IPS-18c (cell line): ENCODE results near the gene CBR3.

ENCODE experiments used
- H3K4me3 ChIP-seq: 2 replicates; pipeline ENCODE4 v1.7.0; 2013; ENCODE audit warnings: low read depth, mild to moderate bottlenecking, low read length, moderate library complexity; ENCODE audit not compliant: insufficient read depth
- H3K9me3 ChIP-seq: one replicate; pipeline ENCODE4 v1.6.1; 2013; ENCODE audit warnings: mild to moderate bottlenecking, low read length, moderate library complexity; ENCODE audit not compliant: control insufficient read depth, insufficient read depth

Gene CBR3

DNA sequence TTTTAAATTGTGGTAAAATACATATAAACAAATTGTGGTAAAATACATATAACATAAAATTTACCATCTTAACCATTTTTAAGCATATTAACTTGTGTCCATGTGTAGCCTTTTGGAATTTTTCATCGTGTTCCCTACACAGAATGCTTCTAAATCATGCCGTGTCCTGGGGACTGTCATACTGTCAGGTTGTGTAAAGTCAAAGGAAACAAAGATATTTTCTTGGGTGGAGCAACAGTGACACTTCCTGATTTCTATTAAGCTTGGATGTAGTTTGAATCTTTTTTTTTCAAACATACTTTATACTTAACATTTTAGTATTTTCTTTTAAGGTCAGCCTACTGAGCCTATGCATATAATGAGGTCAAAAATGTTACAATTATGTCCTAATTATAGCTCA lies 54.1 kb downstream of the CBR3 start:
- Histone ChIP-seq H3K4me3 (no peak overlapping the region), H3K9me3 (no peaks in the 10 kb centered on the region)

DNA sequence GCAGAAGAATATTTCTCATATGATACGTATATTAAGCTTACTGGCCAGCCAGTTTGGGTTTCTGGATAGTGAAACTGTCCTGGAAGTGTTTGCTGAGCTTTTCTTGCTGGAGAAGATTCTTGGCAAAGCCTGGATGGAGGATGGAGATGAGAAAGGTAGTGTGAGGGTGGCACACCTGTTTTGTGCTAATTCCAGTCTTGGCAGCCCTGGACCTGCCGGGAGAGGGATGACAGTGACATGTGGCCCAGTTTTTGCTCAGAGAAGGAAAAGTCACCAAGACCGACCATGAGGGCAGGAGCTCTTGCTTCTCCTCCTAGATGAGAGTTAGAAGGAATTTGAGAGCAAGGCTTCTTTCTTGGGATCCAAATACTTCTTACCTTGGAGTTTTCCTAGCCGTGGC lies 55.9 kb downstream of the CBR3 start:
- no peaks in the 10 kb centered on the region for H3K9me3 ChIP-seq

DNA sequence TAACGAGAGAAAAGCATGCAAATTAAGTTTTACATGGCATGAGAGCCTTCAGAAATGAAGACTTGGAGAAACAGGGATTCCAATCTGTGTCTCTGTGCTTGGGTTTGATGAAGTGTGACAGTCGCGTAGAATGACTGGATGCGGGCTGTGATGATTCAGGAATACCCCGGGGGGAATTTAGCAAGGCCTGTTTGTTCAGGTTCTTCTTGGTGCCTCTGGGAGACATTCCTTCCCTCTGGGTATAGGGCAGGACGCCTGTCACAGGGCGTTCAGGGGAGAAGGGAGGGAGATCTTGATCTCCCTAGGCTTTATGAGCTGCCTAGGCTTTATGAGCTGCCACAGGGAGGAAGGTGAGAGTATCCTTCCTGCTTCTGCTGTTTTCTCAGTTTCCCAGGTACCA lies 58.3 kb downstream of the CBR3 start:
- no peak overlapping the region for H3K4me3 ChIP-seq
- no peaks in the 10 kb centered on the region for H3K9me3 ChIP-seq

More for the DNA sequence above, 55.9 kb downstream of the CBR3 start:
- H3K4me3 ChIP-seq, result no peak overlapping the region

DNA sequence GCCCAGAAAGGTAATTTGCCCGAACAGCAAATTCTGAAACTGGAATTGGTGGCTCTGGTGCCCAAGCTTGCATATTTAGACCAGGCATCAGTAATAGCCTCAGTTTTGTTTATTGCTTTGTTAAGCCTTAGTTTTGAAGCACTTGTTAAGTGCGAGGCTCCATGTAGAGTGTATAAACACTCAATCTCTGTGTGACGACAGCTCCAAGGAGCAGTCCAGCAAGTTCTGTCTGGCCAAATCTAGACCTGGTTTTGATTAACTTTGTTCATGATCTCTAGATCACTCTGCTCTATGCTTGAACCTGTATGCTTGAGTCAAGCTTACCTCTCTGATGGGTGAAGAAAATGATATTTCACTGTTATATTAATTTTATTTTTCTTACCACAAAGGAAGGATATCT lies 59.1 kb downstream of the CBR3 start:
- no peak overlapping the region for H3K4me3 ChIP-seq
- H3K9me3 ChIP-seq, result no peaks in the 10 kb centered on the region

GRCh38 chr21:36195613-36196012 lies 60.7 kb downstream of the CBR3 start:
- no peaks in the 10 kb centered on the region for H3K9me3 ChIP-seq
- no peak overlapping the region for H3K4me3 ChIP-seq
